Cardiac muscle cell (in vitro differentiated cells and primary cell): ENCODE measurements around the gene FILIP1. TPM values are rescaled to one million over a fixed set of nuclear protein-coding genes. Genes with fewer than 3 reads are reported as not detected.

Experiments used
- DNase-seq, 2 donors: peaks; one replicate each; pipeline versions ENCODE4 v3.0.0 to v3.0.0-alpha.2; 2010 to 2017; ENCODE audit warnings: low read depth in 1 of 2, low spot score in 1 of 2
- H3K27ac ChIP-seq: fragments of 200-600 bp; sonication (generic); 2 replicates; pipeline ENCODE4 v1.5.1; 2016
- H3K27me3 ChIP-seq: fragments of 200-600 bp; sonication (generic); 2 replicates; pipeline ENCODE4 v1.6.0; 2016; ENCODE audit warnings: control low read depth
- H3K36me3 ChIP-seq: fragments of 200-600 bp; sonication (generic); 2 replicates; pipeline ENCODE4 v1.5.1; 2016; ENCODE audit warnings: control low read depth
- H3K4me1 ChIP-seq: fragments of 200-600 bp; sonication (generic); 2 replicates; pipeline ENCODE4 v1.8.1; 2017; ENCODE audit warnings: low read depth, mild to moderate bottlenecking, mixed run types
- H3K4me3 ChIP-seq: fragments of 200-600 bp; sonication (generic); 2 replicates; pipeline ENCODE4 v1.5.1; 2016; ENCODE audit warnings: mild to moderate bottlenecking
- H3K9me3 ChIP-seq: fragments of 200-600 bp; sonication (generic); 2 replicates; pipeline ENCODE4 v1.5.1; 2017; ENCODE audit warnings: low read depth, mild to moderate bottlenecking, control low read depth
- CTCF ChIP-seq: IDR thresholded peaks from 2 replicates; pipeline ENCODE4 v1.5.1; 2012; ENCODE audit warnings: low read depth, mild to moderate bottlenecking, low read length
- polyA plus RNA-seq: library from polyadenylated mRNA; unstranded; fragments of >200 nt; fragmentation: Nextera tagmentation; extraction: Ambion mirVana; gene quantifications from 2 replicates; pipeline ENCODE4 v1.2.1, GENCODE V29; 2016
- total RNA-seq: library from RNA; depleted of rRNA; stranded (reverse); fragments of >200 nt; gene quantifications from 2 replicates; pipeline ENCODE4 v1.2.3, GENCODE V29; 2016

FILIP1 gene
- total and polyA plus RNA-seq, 2 experiments from 2014 or later = 64.8 to 107 TPM

DNA sequence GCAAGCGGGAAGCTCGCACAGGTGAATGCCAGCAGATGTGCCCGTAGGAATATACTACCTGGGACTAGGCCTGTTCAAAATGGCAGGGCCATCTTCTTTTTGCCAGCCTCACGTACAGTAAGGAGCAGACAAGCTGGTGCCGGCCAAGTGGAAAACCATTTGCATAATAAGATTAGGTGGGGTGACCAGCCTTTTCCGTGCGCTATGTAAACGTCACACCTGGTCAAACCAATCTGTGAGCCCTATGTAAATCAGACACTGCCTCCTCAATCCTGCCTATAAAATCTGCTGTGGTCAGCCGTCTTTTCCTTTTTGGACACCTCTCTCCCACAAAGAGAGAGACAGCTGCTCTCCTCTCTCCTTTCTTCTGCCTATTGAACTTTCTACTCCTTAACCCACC, 148.2 kb downstream of the FILIP1 start:
- Histone ChIP-seq H3K4me3 (no peak overlapping the region), H3K36me3 (peaks cover 16% of the 10 kb centered on the region), H3K4me1 (peaks cover 42% of the 10 kb centered on the region), H3K27me3 (no peaks in the 10 kb centered on the region), H3K9me3 (no peaks in the 10 kb centered on the region), H3K27ac (peak overlapping the region; percentile 56)
- DNase-seq = no peak
- TF ChIP-seq CTCF = no peak

- DNase-seq = no peak
These were observed 149.1 kb downstream of the FILIP1 start for GRCh38 chr6:75344455-75344854.

DNA sequence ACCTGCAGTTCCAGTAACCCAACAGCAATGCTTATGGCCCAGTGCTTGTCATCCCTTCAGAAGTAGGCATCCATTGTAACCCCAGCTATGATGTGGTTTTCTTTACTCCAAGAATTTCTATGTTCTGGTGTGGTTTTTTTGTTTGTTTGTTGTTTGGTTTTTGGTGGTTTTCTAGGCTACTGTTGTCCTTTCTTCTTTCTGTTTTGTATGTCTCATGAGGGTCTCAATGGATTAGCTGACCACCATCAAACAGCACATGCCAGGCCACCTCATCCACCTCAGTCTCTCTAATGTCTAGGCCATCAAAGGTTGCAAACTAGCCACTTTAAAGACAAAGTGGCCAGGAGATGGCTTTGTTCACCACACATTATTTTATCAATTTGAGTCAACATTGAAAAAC, 149.6 kb downstream of the FILIP1 start:
- no peak for DNase-seq
- Histone ChIP-seq H3K4me3 (no peak overlapping the region), H3K4me1 (peaks cover 33% of the 10 kb centered on the region), H3K36me3 (peaks cover 16% of the 10 kb centered on the region), H3K27ac (peak overlapping the region; percentile 56), H3K9me3 (no peaks in the 10 kb centered on the region), H3K27me3 (no peaks in the 10 kb centered on the region)
- TF ChIP-seq CTCF = no peak

More at GRCh38 chr6:75344455-75344854, 149.1 kb downstream of the FILIP1 start:
- no peak overlapping the region for H3K4me3 ChIP-seq
- H3K36me3 ChIP-seq = peaks cover 16% of the 10 kb centered on the region
- H3K4me1 ChIP-seq = peaks cover 34% of the 10 kb centered on the region
- peak overlapping the region; percentile 56 for H3K27ac ChIP-seq
- no peaks in the 10 kb centered on the region for H3K27me3 ChIP-seq
- no peak for TF ChIP-seq CTCF
- no peaks in the 10 kb centered on the region for H3K9me3 ChIP-seq

- DNase-seq = no peak
- Histone ChIP-seq H3K27ac (no peak overlapping the region), H3K36me3 (peaks cover 27% of the 10 kb centered on the region), H3K4me1 (peaks cover 14% of the 10 kb centered on the region), H3K27me3 (no peaks in the 10 kb centered on the region), H3K9me3 (no peaks in the 10 kb centered on the region), H3K4me3 (no peak overlapping the region)
- no peak for TF ChIP-seq CTCF
These were observed 155.6 kb downstream of the FILIP1 start for GRCh38 chr6:75337835-75338580.

- TF ChIP-seq CTCF = no peak
- Histone ChIP-seq H3K27ac (peak overlapping the region; percentile 41), H3K36me3 (peaks cover 21% of the 10 kb centered on the region), H3K9me3 (no peaks in the 10 kb centered on the region), H3K4me3 (no peak overlapping the region), H3K4me1 (peaks cover 14% of the 10 kb centered on the region), H3K27me3 (no peaks in the 10 kb centered on the region)
- peak; percentile 30 to 93 for DNase-seq
These were observed 159.1 kb downstream of the FILIP1 start for GRCh38 chr6:75334266-75335040.
